HEK293T (cell line): Measurements from ENCODE around the gene LCORL.

ENCODE experiments used
- CTCF ChIA-PET: fragments of 350-600 bp; formaldehyde crosslinking; extraction: SDS; loops from one replicate; lab custom pipeline; 2021; ENCODE audit warnings: antibody characterized with exemption, inconsistent platforms; lab: Yijun Ruan, JAX
- POLR2A ChIA-PET: fragments of 350-600 bp; formaldehyde crosslinking; extraction: SDS; loops from one replicate; lab custom pipeline; 2020; ENCODE audit warnings: antibody characterized with exemption, inconsistent platforms; lab: Yijun Ruan, JAX
- DNase-seq: peaks from one replicate; pipeline ENCODE4 v3.0.0; 2012; ENCODE audit warnings: mixed read lengths; ENCODE audit errors: extremely low spot score
- ARNT ChIP-seq: fragments of 450-650 bp; IDR thresholded peaks from 2 replicates; pipeline ENCODE4 v1.6.1; 2017; ENCODE audit warnings: mild to moderate bottlenecking
- BHLHE40 ChIP-seq: fragments of 450-650 bp; IDR thresholded peaks from 2 replicates; pipeline ENCODE4 v1.6.1; 2016; ENCODE audit warnings: mild to moderate bottlenecking, moderate library complexity, borderline replicate concordance
- CTBP1 ChIP-seq: fragments of 450-650 bp; IDR thresholded peaks from 2 replicates; pipeline ENCODE4 v1.6.1; 2016; ENCODE audit warnings: borderline replicate concordance
- ELF4 ChIP-seq: fragments of 450-650 bp; IDR thresholded peaks from 2 replicates; pipeline ENCODE4 v1.6.1; 2017; ENCODE audit warnings: antibody characterized with exemption
- FOXA1 ChIP-seq: fragments of 450-650 bp; IDR thresholded peaks from 2 replicates; pipeline ENCODE4 v1.6.1; 2016; ENCODE audit warnings: mild to moderate bottlenecking
- FOXK2 ChIP-seq: fragments of 450-650 bp; IDR thresholded peaks from 2 replicates; pipeline ENCODE4 v1.6.1; 2016; ENCODE audit warnings: mild to moderate bottlenecking
- FOXM1 ChIP-seq: fragments of 450-650 bp; IDR thresholded peaks from 2 replicates; pipeline ENCODE4 v1.6.1; 2017; ENCODE audit warnings: mild to moderate bottlenecking, borderline replicate concordance
- HDGF ChIP-seq: fragments of 450-650 bp; IDR thresholded peaks from 2 replicates; pipeline ENCODE4 v1.6.1; 2017; ENCODE audit warnings: antibody characterized with exemption, borderline replicate concordance
- L3MBTL2 ChIP-seq: fragments of 450-650 bp; conservative IDR thresholded peaks from 2 replicates; pipeline ENCODE4 v1.6.1; 2016; ENCODE audit warnings: mild to moderate bottlenecking
- LEF1 ChIP-seq: fragments of 450-650 bp; IDR thresholded peaks from 2 replicates; pipeline ENCODE4 v1.6.1; 2017; ENCODE audit warnings: mild to moderate bottlenecking, borderline replicate concordance
- NFRKB ChIP-seq: fragments of 450-650 bp; IDR thresholded peaks from 2 replicates; pipeline ENCODE4 v1.6.1; 2016; ENCODE audit warnings: mild to moderate bottlenecking, moderate library complexity
- SP1 ChIP-seq: fragments of 450-650 bp; IDR thresholded peaks from 2 replicates; pipeline ENCODE4 v1.6.1; 2017
- SUZ12 ChIP-seq: fragments of 450-650 bp; IDR thresholded peaks from 2 replicates; pipeline ENCODE4 v1.6.1; 2016; ENCODE audit warnings: mild to moderate bottlenecking
- TARDBP ChIP-seq: fragments of 450-650 bp; IDR thresholded peaks from 2 replicates; pipeline ENCODE4 v1.6.1; 2016
- ZNF384 ChIP-seq: fragments of 450-650 bp; IDR thresholded peaks from 2 replicates; pipeline ENCODE4 v1.6.1; 2016
- TF ChIP-seq, protein P1 (sequence below): fragments of 450-650 bp; IDR thresholded peaks from 2 replicates; pipeline ENCODE4 v1.6.1; 2016

LCORL gene

DNA sequence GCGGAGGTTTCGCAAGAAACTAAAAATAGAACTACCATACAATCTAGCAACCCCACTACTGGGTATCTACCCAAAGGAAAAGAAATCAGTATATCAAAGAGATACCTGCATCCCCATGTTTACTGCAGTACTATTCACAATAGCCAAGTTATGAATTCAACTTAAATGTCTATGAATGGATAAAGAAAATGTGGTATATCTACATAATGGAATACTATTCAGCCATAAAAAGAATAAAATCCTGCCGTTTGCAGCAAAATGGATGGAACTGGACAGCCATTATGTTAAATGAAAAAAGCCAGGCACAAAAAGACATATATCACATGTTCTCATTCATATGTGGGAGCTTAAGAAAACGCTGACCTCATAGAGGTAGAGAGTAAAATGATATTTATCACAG lies 65.3 kb downstream of the LCORL start:
- TF ChIP-seq L3MBTL2 (no peak), ZNF384 (no peak), FOXA1 (no peak), SP1 (no peak), FOXM1 (no peak), FOXK2 (no peak), CTBP1 (no peak), ELF4 (no peak), ARNT (no peak), NFRKB (no peak), BHLHE40 (no peak), SUZ12 (no peak), LEF1 (no peak), TARDBP (no peak)
- TF ChIP-seq, protein P1, sequence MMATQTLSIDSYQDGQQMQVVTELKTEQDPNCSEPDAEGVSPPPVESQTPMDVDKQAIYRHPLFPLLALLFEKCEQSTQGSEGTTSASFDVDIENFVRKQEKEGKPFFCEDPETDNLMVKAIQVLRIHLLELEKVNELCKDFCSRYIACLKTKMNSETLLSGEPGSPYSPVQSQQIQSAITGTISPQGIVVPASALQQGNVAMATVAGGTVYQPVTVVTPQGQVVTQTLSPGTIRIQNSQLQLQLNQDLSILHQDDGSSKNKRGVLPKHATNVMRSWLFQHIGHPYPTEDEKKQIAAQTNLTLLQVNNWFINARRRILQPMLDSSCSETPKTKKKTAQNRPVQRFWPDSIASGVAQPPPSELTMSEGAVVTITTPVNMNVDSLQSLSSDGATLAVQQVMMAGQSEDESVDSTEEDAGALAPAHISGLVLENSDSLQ, result no peak
- ChIA-PET CTCF (no interaction called here), POLR2A (no interaction called here)

DNA sequence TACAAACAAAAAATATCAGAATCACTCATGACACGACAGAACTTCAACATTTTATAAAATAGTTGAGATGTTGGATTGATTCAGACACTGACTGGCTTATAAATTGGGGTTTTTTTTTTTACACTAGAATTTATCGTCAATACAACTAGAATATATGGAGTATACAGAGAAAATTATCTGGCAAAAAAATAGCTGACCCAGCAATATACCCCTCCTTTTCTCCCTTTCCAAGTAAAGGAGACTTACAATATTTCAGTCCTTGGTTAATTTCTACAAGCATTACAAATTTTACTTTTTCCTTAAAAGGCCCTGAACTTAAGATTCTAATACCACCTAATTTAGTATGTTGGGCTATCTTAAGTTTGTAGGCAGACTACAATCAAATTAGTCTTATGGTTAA lies 76.3 kb downstream of the LCORL start:
- no peak for TF ChIP-seq BHLHE40
- no peak for TF ChIP-seq NFRKB
- no peak for TF ChIP-seq SUZ12
- no peak for TF ChIP-seq FOXM1
- no peak for TF ChIP-seq TARDBP
- TF ChIP-seq CTBP1, result no peak
- TF ChIP-seq HDGF, result no peak
- no peak for TF ChIP-seq ZNF384
- TF ChIP-seq ARNT, result no peak
- no peak for TF ChIP-seq SP1
- no peak for TF ChIP-seq LEF1
- no peak for TF ChIP-seq L3MBTL2
- TF ChIP-seq, protein P1, result no peak
- TF ChIP-seq FOXA1, result no peak
- no peak for TF ChIP-seq ELF4
- no peak for DNase-seq
- ChIA-PET POLR2A (no interaction called here), CTCF (no interaction called here)

More for the DNA sequence above, 65.3 kb downstream of the LCORL start:
- DNase-seq, result no peak

DNA sequence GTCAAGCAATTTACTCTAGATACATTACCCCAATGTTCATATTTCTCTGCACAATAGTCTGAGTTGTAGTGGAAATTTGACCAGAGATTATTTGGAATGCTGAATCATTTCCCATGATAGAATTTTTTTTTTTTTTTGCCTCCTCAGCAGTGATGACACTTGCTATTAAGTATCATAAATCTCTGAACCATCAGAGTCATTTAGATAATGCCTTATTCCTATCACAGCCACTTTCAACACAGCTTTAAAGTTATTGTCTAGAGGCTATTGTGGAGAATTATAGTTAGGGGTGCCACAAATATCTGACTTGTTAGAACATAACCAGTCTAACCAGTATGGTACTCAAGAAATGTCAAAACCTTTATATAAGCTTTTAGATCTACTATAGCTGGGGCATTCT lies 79.8 kb downstream of the LCORL start:
- no peak for DNase-seq
- CTCF ChIA-PET, result no interaction called here
- TF ChIP-seq FOXK2, result no peak
- no peak for TF ChIP-seq TARDBP
- TF ChIP-seq ZNF384, result no peak
- no peak for TF ChIP-seq BHLHE40
- TF ChIP-seq L3MBTL2, result no peak
- TF ChIP-seq FOXM1, result no peak
- TF ChIP-seq, protein P1, result no peak
- no peak for TF ChIP-seq NFRKB
- TF ChIP-seq ARNT, result no peak
- no peak for TF ChIP-seq FOXA1
- TF ChIP-seq SP1, result no peak
- TF ChIP-seq SUZ12, result no peak
- no peak for TF ChIP-seq ELF4
- no peak for TF ChIP-seq HDGF
- no peak for TF ChIP-seq LEF1
- no peak for TF ChIP-seq CTBP1
- POLR2A ChIA-PET, result no interaction called here

DNA sequence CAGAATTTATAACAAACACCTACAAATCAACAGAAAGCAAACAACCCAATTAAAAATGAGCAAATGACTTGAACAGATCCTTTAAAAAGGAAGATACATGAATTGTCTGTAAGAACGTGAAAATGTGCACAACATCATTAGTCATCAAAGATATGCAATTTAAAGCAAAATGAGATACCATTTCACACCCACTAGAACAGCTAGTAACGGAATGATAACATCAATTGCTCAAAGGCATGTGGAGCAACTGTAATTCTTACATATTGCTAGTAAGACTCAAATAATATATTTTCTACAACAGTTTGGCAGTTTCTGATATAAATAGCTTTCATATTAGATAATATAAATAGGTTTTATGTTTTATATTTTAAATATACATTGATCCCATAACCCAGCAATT lies 82.5 kb downstream of the LCORL start:
- DNase-seq, result no peak
- ChIA-PET CTCF (no interaction called here), POLR2A (no interaction called here)
- TF ChIP-seq, protein P1, result no peak
- TF ChIP-seq TARDBP (no peak), HDGF (no peak), L3MBTL2 (no peak)

DNA sequence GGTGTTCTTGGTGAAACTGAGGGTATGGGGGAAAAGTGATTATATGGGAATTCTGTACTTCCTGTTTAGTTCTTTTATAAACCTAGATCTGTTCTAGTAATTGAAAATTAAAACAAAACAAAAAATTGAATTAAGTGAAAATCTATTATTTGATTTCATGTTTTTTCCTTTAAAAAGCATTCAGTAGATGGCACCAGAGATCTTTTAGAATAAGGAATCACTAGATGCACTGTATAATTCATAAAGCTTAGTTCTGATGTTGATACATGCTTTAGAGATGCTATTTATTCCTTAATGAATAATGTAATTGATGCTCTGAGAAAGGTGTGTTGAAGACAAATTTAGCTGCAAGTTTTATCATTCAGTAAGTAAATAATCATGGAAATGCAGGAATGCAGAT lies 87.3 kb downstream of the LCORL start:
- CTCF ChIA-PET, result no interaction called here
- DNase-seq, result no peak
- TF ChIP-seq HDGF (no peak), FOXA1 (no peak), ARNT (no peak), TARDBP (no peak), BHLHE40 (no peak), NFRKB (no peak), ELF4 (no peak)
- POLR2A ChIA-PET, result no interaction called here

DNA sequence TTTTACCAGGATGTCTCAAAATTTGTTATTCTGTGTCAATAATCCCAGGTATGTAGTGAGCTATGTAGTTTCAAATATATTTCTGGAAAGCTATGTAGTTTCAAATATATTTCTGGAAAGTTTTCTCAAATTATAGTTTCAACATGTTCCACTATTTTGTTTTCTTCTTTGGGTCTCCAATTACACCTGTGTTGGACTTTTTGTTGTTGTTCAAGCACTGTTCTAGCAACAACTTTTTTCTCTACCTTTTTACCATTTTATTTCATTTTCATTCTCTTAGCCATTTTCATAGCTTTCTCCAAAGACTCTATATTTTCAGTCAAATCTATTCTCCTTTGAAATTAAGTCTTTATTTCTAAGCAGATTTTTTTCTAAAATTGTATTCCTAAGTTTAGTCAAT lies 88.4 kb downstream of the LCORL start:
- TF ChIP-seq ARNT (no peak), FOXM1 (no peak)
- no peak for DNase-seq
- CTCF ChIA-PET, result no interaction called here
- POLR2A ChIA-PET, result no interaction called here
